Stimulated activated CD4-positive, alpha-beta T cell treated with anti-CD3 and anti-CD28 coated beads, Interleukin-12 subunit alpha, Interleukin-12 subunit beta, amount 100 ng/mL, for 4 hours (primary cell): ENCODE data around the gene ZNF678.
"Not testable (repeated sequence)": the region's sequence is repeated elsewhere in the genome, so short reads cannot be mapped to it uniquely, and the experiment has no call there.

ENCODE experiments used
- DNase-seq: peaks from one replicate; pipeline ENCODE4 v3.0.0-alpha.2; 2020

The ZNF678 gene

DNA sequence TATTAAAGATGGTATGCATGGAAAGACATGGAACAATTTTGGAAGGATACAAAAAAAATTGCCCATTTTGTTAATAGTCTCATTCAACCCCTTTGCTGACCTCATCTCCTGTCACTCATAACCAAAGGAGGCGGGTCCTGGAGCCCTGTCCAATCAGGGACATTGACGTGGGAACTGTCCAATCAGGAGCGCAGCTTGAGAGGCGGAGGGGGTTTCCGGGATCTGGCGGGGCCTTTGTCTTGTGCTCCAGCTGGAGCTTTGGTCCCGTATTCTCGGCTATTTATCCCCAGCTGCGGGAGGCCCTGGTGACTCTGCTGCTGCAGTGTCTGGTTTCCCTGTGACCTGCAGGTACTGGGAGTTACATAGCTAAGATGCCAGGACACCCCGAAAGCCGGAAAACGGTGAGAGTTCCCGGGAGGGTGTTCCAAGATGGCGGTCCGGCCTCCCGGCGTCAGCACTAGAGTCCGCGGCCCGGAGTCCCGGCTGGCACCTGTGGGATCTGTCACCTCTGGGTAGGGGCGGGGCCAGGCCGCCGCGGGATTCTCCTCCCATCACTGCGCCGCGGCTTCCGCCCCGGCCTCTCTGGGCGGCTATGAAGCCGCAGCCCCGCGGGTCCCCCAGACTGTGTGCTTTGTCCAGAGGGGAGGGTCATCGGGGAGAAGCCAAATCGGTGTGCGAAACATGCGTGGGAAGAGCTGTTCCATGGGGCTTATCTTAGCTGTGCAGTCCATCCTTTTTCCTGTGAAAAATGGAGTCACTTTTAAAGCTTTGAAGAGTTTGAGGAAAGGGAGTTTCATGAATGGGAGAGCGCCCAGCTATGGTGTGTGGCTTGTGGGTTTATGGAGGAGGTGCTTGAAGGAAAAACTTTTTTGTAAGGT is at the start of gene ZNF678:
ZNF678 (plus strand) TSS at position 233 of the 878 bp plus-strand sequence. CDS start 87,436 bp downstream, outside the sequence.
- peak; percentile 82 for DNase-seq

DNA sequence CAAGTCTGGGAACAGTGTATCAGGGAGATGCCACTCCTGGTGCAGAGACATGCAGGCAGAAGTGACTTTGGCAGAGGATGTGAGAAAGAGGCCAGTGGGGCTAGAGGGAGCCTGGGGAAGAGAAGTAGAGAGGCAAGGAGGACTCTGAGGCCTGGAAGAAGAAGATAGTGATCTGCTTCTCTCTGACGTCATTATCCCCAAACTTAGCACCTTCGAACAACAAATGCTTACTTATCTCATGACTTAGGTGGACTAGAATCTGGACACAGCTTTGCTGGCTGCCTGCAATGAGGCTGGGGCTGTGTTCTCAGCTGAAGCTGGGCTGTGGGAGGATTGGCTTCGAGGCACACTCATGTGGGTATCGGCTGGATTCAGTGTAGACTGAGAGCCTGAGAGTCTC is 44.5 kb upstream of the ZNF678 start:
- DNase-seq, result no peak

DNA sequence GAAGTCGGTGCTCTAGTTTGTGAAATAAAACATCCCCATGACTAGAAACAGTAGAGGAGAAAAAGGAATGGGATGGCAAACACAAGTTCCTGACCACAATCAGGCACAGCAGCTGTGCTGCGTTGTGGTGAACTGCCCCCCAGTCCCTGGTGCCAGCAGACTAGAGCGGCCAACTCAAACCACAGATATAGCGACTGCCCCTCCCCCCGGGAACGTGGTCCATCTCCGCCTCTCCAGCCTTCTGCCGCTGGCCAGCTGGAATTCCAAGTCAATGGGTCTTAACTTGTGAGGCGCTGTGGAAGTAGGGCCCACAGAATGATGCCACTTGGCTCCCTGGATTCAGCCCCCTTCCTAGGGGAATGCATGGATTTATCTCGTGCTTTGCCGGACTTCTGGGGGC is 41.6 kb upstream of the ZNF678 start:
- no peak for DNase-seq

DNA sequence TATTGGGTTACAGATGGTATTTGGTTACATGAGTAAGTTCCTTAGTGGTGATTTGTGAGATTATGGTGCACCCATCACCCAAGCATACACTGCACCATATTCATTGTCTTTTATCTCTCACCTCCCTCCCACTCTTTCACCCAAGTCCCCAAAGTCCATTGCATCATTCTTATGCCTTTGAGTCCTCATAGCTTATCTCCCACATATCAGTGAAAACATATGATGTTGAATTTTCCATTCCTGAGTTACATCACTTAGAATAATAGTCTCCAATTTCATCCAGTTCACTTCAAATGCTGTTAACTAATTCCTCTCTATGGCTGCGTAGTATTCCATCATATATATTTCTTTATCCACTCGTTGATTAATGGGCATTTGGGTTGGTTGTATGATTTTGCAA is 36.8 kb upstream of the ZNF678 start:
- DNase-seq, result no peak

DNA sequence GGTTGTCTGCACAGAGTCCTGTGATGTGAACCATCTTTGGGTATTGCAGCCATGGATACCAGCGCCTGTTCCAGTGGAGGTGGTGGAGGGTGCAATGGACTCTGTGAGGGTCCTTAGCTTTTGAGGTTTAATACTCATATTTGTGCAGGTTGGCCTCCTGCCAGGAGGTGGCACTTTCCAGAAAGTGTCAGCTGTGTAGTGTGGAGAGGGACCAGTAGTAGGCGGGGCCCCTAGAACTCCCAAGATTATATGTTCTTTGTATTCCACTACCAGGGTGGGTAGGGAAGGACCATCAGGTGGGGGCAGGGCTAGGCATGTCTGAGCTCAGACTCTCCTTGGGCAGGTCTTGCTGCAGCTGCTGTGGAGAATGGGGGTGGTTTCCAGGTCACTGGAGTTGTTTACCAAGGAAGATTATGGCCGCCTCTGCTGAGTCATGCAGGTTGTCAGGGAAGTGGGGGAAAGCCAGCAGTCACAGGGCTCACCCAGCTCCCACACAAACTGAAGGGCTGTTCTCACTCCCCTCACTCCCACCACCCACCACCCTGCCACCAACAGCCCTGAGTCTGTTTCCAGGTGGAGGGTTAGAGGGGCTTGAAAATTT is 31.2 kb upstream of the ZNF678 start:
- DNase-seq, result no peak

DNA sequence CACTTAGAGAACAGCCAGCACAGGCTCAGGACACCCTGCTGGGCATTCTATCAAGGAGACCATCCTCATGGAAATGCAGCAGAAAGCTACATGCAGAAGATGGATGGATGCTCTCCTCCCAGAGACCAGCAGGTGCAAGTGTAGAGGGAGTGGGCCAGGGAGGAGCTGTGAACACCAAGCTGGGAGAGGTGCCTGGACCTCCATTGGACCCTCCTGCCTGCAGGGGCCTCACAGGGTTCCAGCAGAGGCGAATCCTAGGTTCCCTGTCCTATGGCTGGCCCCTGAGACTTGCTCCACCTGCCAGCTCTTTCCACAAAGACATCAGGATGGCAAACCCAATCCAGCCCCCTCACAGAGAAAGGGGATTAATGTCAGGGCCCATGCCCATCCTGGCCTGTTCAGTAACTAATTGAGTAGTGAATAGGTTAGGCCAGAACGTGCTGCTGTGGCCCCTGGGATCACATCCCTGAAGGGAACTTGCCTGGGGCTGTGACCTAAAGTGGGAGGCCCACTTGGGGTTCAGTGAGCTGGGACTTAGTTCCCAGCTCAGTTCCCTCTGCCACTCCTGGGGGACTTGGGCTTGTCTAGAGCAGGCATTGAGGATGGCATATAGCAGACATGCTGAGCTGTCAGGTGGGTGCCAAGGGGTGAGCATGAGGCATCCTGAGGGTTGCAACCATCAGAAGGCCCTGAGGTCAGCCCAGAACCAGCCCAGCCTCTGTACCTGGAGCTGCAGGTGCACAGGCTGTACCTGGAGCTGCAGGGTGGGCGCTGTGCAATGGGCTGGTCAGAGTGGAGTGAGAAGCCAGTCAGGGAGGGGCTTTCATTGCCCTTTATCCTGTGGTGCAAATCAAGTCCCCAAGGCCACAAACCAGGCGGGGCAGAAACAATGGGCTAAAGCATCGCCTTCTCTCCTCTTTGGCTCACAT is 22.9 kb upstream of the ZNF678 start:
- no peak for DNase-seq

DNA sequence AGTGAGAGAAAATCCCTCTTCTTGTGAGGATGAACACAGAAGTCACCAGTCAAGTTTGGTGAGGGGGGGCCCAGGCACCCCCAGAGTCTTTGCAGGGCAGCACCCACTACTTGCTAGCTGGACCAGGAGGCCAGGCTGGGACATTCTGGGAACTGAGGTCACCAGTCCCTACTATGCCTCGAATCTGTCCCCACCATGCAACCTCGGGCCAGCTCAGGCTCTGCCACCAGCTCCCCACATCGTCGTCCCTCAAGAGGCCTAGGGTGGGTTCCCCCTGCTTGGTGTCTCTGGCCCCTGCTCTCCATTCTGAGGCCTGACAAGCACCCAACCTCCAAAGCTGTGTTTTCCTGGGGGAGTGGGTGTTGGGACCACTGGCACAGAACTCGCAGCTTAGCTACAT is 22.2 kb upstream of the ZNF678 start:
- no peak for DNase-seq

DNA sequence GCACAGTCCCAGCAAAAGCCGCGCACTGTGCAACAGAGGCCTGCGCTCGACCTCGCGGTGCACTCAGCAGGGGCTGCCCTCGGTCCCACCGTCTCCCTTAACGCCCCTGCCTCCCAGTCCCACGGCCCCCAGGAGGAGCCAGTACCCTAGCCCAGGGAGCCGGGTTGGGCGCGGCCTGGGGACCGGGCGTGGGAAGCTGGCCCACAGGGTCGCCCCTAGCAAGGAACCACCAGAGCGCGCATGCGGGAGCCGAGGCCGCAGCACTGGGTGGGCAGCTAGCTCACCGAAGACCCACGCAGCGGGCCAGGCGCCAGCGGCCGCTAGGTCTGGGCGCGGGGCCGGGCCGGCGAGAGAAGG is 21.6 kb upstream of the ZNF678 start:
- no peak for DNase-seq

DNA sequence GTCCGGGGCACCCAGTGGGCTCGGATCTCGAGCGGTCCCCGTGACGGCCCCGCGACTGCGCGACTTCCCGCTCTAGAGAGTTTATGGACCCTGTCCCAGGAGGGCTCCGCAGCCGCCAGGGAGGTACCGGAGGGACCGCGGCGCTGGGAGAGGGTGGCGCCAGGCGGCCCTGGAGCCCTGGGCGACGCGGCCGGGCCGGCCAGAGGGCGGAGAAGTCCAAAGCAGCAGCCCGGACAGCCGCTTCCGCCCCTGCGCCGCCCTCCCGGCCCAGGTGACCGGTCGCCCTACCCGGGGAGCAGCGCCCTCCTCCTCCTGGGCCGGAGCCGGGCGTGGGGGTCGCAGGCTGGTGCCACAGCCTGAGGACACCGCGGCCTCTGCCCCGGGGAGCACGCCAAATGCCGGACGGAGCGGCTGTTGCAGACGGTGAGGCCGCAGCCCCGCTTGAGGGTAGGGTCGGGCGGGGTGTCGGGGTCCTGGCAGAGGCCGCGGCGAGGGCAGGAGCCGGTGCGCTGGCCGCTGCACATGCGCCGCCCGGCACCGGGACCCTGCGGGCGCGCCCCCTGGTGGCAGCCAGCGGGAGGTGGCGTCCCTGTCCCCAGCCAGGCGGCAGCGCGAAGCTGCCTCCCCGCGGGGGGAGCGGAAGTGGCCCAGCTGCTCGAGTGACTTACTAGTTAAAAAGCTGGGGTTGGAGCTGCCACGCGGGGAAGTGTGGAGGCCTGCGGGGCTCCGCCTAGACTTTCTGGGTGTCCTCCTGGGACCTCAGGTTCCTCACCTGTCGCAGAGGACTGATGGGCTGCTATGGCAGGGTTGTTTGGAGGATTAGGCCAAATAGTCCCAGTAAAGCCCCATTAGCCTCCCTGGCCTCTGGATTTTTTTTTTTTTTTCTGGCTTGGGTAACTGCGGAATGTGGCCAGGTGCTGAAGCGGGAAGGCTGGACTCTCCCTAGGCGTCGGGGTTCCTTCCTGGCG is 20.9 kb upstream of the ZNF678 start:
- DNase-seq, result peak; percentile 90

DNA sequence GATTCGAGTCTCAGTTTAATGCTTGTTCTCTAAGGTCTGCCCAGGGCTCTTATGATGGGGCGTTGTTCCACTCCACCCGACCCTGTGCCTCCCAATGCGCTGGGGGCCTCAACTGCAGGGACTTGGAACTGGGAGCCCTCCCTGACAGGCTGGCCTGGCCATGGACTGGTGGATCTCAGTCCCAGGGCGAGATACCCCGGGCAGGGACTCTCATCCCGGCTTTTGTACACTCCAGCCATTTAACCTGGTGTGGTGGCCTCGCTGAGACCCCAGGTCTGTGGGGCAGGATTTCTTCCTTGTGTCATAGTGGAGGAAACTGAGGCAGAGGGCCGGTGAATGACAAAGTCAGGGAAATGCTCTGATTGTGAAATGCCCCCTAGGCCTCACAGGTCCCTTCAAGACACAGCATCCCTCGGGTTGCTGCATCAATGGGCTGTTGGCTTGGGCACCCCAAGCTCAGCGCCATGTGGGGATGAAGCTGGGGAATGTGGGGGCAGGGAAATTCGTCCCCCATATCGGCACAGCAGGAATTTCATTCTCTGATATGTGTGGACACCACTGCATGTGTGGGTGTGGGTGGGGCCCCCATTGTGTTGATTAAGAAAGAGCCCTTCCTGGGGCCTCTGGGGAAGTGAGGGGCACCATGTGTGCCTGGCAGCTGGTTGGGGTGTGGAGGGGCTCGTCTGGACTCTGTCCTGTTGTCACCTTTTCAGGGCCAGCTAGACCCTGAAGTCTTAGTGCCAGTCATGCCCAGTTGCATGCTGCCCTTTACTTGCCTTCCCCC is 19.9 kb upstream of the ZNF678 start:
- no peak for DNase-seq

DNA sequence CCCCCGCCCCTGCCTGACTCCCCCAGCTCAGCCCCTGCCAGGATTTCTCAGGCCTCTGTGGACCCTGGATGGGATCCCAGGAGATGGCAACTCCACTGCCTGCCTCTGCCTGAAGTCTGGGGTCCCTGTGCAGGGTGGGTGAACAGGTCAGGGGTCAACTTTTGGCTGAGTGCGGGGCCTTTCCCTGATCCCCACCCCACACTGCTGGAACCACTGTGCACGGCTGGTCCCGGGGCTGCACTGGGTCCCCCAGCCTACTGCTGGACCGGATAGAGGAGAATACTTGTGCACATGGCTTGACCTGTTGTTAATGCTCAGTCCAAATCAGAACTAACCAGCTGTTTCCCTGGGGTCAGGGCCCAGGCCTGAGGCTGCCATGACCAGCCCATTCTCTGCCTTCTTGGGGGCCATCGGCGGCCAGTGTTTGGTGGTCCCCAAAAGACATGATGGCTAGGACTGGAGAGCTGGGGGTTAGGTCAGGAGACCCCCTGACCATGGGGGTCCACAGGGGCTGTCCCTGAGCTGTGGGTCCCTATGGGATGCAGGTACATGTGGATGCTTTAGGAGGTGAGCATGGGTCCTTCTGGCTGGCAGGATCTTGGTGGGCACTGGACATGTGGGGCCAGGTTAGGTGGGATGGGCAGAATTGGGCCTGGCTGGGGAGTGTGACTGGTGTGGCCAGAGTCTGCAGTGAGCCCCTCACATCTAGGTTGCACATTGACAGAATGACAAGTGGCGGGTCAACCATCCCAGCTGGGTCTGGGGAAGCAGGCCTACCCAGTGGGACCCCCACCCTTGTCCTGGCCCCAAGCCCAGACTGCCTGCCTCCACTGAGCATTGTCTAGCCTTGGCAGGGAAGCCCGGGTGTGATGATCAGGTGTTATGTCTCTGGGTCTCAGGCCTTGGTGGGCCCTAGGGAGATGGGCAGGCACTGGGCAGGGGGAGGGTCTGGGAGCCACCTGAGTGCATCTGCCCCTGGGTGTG is 19.0 kb upstream of the ZNF678 start:
- no peak for DNase-seq

- DNase-seq, result no peak
Observed at GRCh38 chr1:227545361-227545760, 18.0 kb upstream of the ZNF678 start.

DNA sequence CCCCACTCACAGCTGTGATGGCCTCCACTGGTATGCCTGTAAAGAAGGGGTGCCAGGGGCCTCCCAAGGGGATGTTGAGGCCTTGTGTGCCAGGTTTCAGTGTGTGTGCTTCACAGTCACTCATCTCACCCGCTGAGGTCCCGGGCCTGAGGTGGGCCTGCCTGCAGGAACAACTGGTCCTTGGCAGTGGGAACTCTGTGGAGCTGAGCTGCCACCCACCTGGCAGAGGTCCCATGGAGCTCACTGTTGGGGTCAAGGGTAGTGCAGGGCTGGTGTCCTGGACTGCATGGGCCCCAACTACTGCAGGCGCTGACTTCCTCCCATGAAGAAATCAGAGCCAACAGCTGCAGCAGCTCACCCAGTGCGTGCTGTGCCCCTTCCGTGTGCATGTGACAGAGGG is 17.3 kb upstream of the ZNF678 start:
- DNase-seq, result no peak

GRCh38 chr1:227546598-227547309 is 16.6 kb upstream of the ZNF678 start:
- no peak for DNase-seq

DNA sequence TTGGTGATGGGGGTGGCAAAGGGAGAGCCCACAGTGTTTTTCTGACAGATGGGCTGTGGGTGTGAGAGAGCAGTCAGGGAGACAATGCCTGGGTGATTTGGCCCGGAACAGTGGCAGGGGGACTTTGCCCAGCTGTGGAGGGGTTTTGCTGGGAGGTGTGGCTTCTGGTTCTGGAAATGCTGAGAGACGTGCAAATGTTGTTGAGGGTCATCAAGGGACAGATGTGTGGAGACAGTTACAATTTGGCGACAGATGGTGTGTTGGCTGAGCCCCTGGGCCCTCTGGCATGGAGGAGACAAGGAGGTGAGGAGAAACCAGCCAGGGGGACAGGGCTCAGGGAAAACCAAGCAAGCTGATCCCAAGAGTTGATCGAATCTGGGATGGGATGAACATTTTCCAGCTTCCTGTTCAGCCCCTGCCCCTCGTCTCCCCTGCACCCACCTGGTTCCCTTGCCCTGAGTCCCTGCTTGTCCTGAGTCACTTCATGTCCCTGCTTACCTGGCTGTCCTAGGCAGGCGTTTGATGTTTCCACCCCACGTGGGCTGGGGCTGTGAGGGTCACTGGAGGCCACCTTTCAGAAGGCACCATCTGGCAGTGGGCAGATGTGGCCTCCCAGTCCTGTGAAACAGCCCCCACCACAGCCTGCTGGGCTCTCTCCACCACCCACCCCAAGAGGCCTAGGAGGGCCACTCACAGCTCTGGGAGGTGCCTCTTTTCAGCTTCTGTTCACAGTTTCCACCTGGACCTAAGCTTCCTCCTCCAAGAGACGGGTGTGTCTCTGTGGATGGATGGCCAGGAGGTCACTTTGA is 15.8 kb upstream of the ZNF678 start:
- DNase-seq, result no peak

GRCh38 chr1:227548119-227548397 is 15.3 kb upstream of the ZNF678 start:
- no peak for DNase-seq

DNA sequence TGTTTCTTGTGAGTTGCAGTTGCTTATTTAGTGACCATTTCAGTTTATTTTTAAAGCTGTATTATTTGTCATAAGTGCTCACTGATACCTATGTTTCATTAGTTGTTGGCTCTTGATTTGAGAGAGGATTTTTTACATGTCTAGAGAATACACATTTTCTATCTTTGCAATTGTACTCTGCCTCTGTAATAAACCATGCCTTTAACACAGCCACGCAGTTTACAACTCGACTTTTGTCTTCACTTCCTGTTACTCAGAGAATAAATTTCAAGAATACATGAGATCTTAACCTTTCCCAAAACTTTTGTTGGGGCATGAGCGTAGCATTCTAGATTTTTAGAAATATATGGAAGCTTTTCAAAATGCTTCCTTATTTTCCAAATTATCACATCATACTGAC is 14.9 kb upstream of the ZNF678 start:
- no peak for DNase-seq

DNA sequence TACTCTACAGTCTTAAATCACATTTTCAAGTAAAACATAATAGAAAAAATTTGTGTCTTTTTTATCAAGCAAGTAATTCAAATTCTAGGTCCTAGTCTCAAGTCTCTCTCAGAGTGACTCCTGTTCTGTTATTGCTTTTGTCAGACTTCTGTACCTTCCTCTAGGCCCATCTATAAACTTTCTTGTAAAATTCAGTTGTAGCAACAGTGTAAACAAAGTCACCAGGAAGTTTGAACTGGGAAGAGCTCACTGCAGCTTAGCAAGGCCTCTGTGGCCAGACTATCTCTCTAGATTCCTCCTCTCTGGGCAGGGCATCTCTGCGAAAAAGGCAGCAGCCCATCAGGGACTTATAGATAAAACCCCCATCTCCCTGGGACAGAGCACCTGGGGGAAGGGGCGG is 13.5 kb upstream of the ZNF678 start:
- no peak for DNase-seq

DNA sequence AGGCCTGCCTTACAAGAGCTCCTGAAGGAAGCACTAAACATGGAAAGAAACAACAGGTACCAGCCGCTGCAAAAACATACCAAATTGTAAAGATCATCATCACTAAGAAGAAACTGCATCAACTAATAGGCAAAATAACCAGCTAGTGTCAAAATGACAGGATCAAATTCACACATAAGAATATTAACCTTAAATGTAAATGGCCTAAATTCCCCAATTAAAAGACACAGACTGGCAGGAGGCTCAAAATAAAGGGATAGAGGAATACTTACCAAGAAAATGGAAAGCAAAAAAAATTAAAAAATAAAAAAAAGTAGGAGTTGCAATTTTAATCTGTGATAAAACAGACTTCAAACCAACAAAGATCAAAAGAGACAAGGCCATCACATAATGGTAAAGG is 11.5 kb upstream of the ZNF678 start:
- not testable (repeated sequence) for DNase-seq
